GM19324 (cell line): Measurements from ENCODE around the gene WDR27.
"Not testable (repeated sequence)": the region's sequence is repeated elsewhere in the genome, so short reads cannot be mapped to it uniquely, and the experiment has no call there.

Experiments used
- ATAC-seq: cut with Tn5 transposase; IDR thresholded peaks from one replicate; pipeline ENCODE4 v1.9.1; 2021; ENCODE audit warnings: mild to moderate bottlenecking, moderate library complexity; ENCODE audit not compliant: unreplicated experiment, low FRiP score

Gene WDR27

GRCh38 chr6:169619650-169620049, 82.2 kb downstream of the WDR27 start:
- ATAC-seq, result no peak

DNA sequence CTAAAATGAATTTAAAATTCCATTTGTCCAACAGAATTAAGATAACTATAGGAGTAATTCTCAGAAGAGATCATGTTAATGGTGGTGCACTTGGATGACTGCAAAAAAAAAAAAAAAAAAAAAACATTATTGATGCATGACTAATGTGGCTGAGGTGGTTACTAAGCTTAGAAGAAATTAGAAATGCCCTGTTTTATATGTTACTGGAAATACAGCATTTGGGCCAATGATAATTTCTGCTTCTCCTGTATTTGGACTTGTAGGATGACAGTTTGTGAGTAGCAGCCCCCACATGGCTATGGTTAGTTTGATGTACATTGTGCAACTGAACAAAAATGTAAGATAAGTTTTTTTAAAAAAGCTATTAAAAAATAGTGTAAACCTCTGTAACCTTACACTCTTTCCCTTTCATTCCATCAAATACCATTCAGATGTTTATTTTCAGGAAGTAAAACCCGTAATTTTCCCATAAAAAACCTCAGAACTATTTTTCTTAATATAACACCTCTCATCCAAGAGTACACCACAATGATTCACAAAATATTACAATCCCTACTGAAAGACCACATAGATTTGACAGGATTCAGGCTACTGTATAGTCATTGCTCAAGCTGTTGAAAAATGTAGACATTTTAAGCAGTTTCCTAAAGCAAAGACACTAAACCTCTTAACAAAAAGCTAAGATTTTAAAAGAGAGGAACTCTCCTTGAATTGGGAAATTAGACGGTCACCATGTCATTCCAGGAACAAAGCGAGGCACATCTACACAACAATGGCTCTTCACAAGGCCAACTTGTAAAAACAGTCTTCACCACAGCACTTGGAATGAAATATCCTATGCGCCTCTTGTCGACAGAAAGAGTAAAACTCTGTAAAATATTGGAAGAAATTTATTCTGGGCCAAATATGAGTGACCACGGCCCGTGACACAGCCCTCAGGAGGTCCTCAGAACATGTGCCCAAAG, 83.0 kb downstream of the WDR27 start:
- ATAC-seq, result no peak

GRCh38 chr6:169617562-169617961, 84.3 kb downstream of the WDR27 start:
- ATAC-seq, result no peak

- ATAC-seq, result not testable (repeated sequence)
Measured at GRCh38 chr6:169608609-169609008, 93.2 kb downstream of the WDR27 start.

- ATAC-seq, result no peak
Measured at GRCh38 chr6:169604076-169604475, 97.8 kb downstream of the WDR27 start.

DNA sequence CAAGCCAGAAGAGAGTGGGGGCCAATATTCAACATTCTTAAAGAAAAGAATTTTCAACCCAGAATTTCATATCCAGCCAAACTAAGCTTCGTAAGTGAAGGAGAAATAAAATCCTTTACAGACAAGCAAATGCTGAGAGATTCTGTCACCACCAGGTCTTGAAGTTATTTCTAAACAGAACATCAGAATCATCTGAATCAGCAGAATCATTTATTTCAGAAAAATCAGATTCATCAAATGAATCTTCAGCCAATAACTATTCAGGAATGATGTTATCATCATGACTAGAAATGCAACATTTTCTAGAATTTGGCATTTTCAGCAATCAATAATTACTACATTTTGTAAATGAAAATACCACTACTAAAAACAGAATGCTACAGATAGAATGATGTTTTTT, 100.7 kb downstream of the WDR27 start:
- ATAC-seq, result not testable (repeated sequence)

DNA sequence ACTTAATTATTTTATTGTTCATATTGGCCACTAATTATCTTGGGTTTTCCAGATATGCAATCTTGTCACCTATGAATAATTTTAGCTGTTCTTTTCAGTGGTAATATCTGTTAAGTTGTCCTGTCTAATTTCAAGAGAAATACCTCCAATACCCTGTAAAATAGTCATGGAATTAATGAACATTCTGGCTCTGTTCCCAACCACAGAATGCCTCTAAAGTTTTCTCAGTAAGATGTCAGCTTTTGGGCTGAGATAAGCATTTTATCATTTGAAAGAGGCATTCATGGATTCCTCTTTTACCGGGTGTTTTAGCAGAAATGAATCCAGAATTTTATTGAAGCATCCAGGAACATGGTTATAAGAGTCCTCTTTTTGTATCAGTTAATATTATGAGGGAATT, 109.3 kb downstream of the WDR27 start:
- ATAC-seq, result no peak

DNA sequence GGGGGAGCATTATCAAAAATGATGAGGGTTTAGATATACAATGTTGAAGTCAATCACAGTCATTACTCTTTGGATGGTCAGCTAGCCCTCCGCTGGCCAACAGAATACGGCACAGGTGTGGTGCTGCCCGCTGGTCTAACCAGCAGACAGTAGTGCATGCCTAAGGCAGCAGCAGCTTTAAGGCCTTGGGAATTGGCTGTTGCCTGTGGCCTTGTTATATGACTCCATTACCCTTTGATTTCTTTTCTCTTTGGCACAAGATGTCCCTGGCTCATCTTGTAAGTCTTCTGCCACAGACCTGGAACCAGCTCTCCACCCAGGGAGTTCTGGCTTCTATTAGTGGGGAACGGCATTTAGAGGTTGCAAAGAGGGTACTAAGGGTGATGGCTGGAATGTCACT, 110.2 kb downstream of the WDR27 start:
- no peak for ATAC-seq

DNA sequence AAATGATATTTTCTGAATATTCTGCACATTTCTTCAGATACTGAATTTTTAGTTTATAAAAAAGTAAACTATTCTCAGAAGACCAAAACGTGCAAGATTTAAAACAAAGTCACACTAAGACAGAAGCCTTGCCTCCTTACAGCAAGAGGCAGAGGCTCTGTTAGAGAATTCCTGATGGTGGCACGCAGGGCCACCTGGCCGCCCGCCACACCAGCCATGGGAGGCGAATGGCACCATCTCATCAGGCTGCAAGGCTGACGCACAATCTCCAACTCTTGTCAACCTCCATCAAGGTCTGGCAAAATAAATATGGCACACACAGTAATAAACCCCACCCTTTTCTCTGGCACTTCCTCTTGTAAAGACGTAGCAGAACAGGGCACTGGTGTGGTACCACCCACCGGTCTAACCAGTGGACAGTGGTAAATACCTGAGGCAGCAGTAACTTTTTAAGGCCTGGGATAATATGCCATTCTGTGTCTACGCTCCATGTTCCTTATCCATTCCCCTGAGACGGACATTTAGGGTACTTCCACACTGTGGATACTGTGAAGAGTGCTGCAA, 111.4 kb downstream of the WDR27 start:
- no peak for ATAC-seq

- peak; percentile 79 for ATAC-seq
Measured at GRCh38 chr6:169589699-169590257, 112.1 kb downstream of the WDR27 start.

DNA sequence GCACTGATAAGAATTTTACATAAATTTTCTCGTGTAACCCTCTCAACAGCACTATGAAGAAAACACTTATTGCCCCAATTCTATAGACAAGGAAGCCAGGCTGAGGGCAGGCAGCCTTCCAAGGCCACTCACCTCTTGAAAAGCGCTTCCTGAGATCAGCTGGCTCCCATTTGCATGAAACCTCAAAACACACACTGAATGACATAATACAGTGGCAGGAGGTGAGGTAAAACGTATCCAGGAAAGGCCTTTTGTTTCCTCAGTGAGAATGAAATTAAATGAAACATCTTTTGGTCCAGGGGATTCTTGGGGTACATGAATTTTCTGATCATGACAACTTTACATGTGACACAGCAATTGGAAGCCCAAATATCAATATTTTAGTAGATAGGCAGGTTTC, 112.5 kb downstream of the WDR27 start:
- ATAC-seq, result no peak

GRCh38 chr6:169587975-169588374, 113.9 kb downstream of the WDR27 start:
- ATAC-seq, result no peak

DNA sequence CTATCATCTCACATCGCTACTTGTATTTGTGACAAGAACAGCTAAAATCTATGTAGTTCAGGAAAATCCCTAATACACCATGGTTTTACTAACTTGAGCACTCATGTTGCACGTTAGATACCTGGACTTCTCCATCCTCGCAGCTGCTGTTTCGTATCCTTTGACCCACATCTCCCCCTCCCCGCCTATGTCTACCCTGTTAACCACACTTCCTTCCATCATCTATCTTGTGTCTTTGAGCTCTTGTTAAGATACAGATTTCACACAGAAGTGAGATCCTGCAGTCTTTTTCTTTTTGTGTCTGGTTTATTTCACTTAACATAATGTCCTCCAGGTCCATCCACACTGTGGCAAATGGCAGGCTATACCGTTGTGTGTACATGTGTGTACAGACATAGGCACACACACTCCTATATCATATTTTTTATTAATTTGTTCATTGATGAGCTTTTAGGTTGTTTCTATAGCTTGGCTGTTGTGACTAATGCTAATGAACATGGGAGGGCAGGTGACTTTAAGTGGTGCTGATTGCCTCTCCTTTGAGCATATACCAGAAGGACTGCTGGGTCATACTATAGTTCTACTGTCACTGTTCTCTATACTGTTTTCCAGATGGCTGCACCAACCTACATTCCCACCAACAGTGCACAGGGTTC, 117.8 kb downstream of the WDR27 start:
- ATAC-seq, result no peak

- ATAC-seq, result no peak
Measured at GRCh38 chr6:169579407-169580111, 122.3 kb downstream of the WDR27 start.

DNA sequence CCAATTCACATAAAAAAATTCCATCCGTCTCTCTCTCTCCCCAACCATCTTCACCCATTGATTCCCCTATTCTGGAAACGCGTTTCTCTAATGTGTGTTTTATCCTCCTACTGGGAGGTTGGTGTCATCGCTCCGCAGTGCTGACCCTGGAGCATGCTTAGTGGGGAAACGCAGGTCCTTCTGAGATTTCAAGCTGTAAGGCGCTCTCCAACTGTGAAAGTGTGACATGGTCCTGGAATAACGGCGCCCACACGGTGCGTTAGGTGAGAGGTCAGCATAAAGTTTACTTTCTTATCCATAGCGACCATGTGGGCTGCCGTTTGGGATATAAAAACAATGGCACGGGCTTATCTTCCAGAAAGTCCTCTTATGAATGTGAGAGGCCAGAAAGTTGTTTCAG, 123.9 kb downstream of the WDR27 start:
- ATAC-seq, result no peak

- no peak for ATAC-seq
Measured at GRCh38 chr6:169577236-169577635, 124.6 kb downstream of the WDR27 start.

DNA sequence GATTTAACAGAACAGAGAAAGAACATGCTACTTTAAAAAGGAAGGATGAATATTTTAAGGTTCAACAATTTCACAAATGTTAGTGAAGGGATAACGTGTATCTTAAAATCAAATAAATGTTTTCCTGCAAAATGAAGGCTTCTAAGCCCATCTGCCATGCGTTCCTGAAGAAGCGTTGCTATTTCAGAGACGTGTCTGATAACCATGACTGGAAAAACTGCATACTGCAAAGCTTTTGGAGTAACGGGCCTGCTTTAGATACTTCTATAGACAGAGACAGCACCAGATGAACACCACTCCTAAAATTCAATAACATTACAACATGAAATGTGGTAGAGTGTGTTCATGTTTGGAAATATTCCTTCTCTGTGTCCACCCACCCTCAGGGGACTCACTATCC, 126.0 kb downstream of the WDR27 start:
- no peak for ATAC-seq

- no peak for ATAC-seq
Measured at GRCh38 chr6:169575365-169575764, 126.5 kb downstream of the WDR27 start.

DNA sequence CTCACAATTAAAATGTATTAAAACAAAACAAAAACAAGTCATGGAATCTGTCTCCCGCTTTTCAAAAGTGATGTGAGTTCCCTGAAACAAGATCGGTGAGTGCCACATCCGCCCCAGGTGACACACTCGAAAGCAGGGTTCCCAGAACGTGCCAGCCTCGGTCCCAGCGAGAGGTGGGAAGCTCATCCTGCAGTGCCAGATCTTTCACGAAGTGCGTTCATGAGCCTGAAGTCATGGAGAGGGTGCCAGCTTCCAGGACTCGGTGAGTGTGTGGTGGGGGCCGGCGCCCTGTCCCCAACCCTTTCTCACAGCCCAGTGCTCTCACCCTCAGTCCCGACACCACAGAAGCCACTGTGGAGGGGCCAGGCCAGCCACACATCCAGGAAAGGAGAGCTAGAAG, 127.4 kb downstream of the WDR27 start:
- ATAC-seq, result no peak

DNA sequence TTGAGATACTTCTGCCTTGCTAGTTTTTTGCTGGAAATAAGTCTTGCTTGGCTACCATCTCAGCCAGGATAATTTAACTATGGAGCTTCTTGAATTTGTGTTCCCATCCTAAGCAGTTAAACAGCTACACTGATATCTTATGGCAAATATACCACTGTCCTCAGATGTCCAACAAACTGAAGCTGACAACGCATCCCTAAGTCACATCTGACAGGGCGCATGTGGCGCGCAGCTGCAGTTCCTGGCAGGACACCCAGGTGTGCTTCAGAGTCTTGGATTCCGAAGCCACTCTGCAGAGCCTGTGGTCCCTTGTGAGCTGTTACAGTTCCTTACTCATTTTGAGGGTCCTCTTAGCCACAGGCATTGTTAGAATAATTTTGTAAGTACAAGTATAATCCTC, 127.9 kb downstream of the WDR27 start:
- no peak for ATAC-seq
